Activated CD4-positive, CD25-positive, alpha-beta regulatory T cell (primary cell): Measurements from ENCODE around the gene OR11G2.
"Not testable (repeated sequence)": the region's sequence is repeated elsewhere in the genome, so short reads cannot be mapped to it uniquely, and the experiment has no call there.

Source experiments
- DNase-seq, 4 experiments: peaks; one replicate each; lab custom pipeline; 2025; lab: John Stamatoyannopoulos, UW

Gene OR11G2

GRCh38 chr14:20228681-20229080, 38.0 kb downstream of the OR11G2 start, which contains the start of gene OR11H7:
Gene OR11H7 (plus strand): TSS chr14:20228981.
- no peak for DNase-seq

- not testable (repeated sequence) for DNase-seq
Measured at GRCh38 chr14:20235415-20235814, 44.7 kb downstream of the OR11G2 start.

DNA sequence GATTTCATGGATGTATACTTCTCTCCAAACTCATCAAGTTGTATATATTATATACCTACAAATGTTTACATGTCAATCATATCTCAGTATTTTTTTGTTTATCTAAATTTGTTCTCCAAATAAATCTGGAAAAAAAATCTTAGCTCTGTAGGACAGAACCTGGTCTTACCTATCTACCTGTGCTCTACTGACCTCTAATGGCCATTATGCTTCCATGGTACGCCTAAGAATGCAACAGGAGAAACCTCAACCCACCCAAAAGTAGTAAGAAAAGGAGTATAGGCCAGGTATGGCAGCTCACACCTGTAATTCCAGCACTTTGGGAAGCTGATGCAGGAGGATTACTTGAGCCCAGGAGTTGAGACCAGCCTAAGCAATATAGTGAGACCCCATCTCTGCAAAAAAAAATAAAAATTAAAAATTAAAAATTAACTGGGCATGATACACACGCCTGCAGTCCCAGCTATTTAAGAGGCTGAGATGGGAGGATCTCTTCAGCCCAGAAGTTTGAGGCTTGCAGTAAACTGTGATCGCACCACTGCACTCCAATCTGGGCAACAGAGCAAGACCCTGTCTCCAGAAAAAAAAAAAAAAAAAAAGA, 57.0 kb downstream of the OR11G2 start:
- no peak for DNase-seq
